ENCODE measurements around the gene DUSP14.

The DUSP14 gene

DNA sequence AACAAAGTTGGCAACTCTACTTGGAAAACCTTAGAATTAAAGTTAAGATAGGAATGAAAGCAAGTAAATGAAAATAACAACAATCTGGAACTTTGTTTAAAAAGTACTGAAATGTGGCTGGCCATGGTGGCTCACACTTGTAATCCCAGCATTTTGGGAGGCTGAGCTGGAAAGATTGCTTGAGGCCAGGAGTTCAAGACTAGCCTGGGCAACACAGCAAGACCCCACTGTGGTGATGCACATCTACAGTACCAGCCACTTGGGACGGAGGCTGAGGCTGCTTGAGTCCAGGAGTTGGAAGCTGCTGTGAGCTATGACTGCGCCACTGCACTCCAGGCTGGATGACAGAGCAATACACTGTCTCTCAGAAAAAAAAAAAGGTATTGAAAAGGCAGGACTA, 67.8 kb downstream of the DUSP14 start:
- TF ChIP-seq, protein P1, sequence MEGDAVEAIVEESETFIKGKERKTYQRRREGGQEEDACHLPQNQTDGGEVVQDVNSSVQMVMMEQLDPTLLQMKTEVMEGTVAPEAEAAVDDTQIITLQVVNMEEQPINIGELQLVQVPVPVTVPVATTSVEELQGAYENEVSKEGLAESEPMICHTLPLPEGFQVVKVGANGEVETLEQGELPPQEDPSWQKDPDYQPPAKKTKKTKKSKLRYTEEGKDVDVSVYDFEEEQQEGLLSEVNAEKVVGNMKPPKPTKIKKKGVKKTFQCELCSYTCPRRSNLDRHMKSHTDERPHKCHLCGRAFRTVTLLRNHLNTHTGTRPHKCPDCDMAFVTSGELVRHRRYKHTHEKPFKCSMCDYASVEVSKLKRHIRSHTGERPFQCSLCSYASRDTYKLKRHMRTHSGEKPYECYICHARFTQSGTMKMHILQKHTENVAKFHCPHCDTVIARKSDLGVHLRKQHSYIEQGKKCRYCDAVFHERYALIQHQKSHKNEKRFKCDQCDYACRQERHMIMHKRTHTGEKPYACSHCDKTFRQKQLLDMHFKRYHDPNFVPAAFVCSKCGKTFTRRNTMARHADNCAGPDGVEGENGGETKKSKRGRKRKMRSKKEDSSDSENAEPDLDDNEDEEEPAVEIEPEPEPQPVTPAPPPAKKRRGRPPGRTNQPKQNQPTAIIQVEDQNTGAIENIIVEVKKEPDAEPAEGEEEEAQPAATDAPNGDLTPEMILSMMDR (IDR thresholded peaks at IDR 0.05; ENCODE audit: insufficient read depth, missing control alignments): no peak
- FAIRE-seq: no peak

DNA sequence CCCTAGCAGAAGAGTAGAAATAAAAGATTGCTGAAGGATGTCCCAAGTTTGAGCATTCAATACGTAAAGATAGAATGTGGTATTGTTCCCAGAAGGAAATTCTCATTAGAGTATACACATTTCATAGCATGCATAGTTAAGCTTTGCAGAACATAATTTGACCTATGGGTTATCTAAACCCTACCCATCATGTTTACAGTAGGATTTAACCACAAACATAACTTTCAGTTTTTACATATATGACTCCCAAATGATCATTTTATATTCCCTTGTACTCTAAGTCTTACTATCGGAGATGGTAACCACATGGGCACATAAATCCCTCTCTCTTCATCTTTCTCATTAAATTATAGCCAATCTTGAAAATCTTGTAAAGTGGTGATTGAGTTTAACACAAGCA, 68.6 kb downstream of the DUSP14 start:
- TF ChIP-seq, protein P1 (IDR thresholded peaks at IDR 0.05; ENCODE audit: insufficient read depth, missing control alignments): no peak
- DNase-seq (ENCODE audit: insufficient read length, low spot score) (no peak), FAIRE-seq (no peak)

More for the DNA sequence above, 67.8 kb downstream of the DUSP14 start:
- DNase-seq (ENCODE audit: insufficient read length, low spot score): no peak

DNA sequence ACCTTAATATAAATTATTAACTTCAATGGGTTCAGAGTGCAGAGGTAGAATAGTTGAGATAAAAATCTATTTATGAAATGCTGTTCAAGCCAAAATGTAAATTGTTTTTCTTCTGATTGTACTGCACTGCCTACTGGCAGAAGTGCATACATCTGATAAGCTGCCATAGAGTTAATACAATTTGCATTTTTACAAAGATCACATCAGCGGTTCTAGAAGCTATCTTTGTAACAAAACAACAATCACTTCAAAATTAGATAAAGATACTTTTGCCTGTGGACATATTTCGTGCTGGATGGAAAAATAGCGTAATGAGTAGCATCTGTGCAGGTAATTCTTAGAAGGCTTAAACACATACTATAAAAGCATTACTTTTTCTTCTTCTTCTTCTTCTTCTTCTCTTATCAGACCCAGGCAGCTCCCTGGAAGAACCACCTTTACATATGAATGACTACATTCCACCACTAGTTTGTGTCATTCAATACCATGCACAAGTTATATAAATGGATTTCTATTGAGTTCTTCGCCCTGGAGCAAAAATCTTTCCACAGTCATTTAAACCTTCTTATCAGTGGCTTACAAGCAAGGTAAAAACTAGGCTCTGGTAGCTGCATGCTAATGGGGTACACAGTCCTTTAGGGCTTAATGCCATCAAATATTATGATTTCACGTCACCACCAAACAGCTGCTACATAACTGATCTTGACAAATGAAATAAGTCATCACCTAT, 72.5 kb downstream of the DUSP14 start:
- no peak for FAIRE-seq
- TF ChIP-seq, protein P1 (IDR thresholded peaks at IDR 0.05; ENCODE audit: insufficient read depth, missing control alignments): no peak
- no peak for DNase-seq (ENCODE audit: insufficient read length, low spot score)
